HTR-8/SVneo (cell line): Measurements from ENCODE around the gene NAA60.

Source experiments
- DNase-seq: peaks from one replicate; pipeline ENCODE4 v3.0.0; 2011; ENCODE audit warnings: low spot score, mixed read lengths; ENCODE audit not compliant: insufficient read length
- FAIRE-seq: peaks from 2 replicates; lab custom pipeline; 2011; peaks lifted over from hg19 to GRCh38; lab: Jason Lieb, UNC

Gene NAA60

GRCh38 chr16:3443108-3444031 is at the start of gene NAA60, which contains the start of gene ZNF597:
NAA60 (plus strand) TSS chr16:3443680; CDS start chr16:3476228, 32,548 bp downstream.
ZNF597 (minus strand) TSS chr16:3443504; CDS start chr16:3443153, 351 bp downstream.
- FAIRE-seq (no peak), DNase-seq (peak; percentile 74)

- FAIRE-seq (no peak), DNase-seq (no peak)
Observed at GRCh38 chr16:3400446-3400778, 43.1 kb upstream of the NAA60 start.

GRCh38 chr16:3400779-3401688 is 42.4 kb upstream of the NAA60 start, which contains the start of the genes ZNF174 and ZSCAN32:
ZNF174 (plus strand) TSS chr16:3401215; CDS start chr16:3402005, 790 bp downstream.
ZSCAN32 (minus strand) TSS chr16:3401004; CDS start chr16:3397557, 3,447 bp downstream.
- DNase-seq: peak; percentile 99
- peak; percentile 97 for FAIRE-seq

- no peak for FAIRE-seq
- DNase-seq: peak; percentile 10
Observed at GRCh38 chr16:3401719-3402397, 41.6 kb upstream of the NAA60 start.

- DNase-seq (no peak), FAIRE-seq (no peak)
Observed at GRCh38 chr16:3408561-3409197, 34.8 kb upstream of the NAA60 start.

GRCh38 chr16:3413730-3414379 is 29.6 kb upstream of the NAA60 start:
- DNase-seq (no peak), FAIRE-seq (no peak)

- no peak for FAIRE-seq
- no peak for DNase-seq
Observed at GRCh38 chr16:3431779-3432219, 11.7 kb upstream of the NAA60 start.

- FAIRE-seq: no peak
- no peak for DNase-seq
Observed at GRCh38 chr16:3434373-3434772, 9.1 kb upstream of the NAA60 start.

GRCh38 chr16:3439637-3440036 is 3.8 kb upstream of the NAA60 start:
- FAIRE-seq (no peak), DNase-seq (no peak)

GRCh38 chr16:3444032-3444388 is 530 bp downstream of the NAA60 start:
- no peak for FAIRE-seq
- peak; percentile 29 for DNase-seq

- DNase-seq (peak; percentile 30), FAIRE-seq (no peak)
Observed at GRCh38 chr16:3454093-3454492, 10.6 kb downstream of the NAA60 start.

GRCh38 chr16:3454631-3455147 is 11.2 kb downstream of the NAA60 start:
- DNase-seq (no peak), FAIRE-seq (no peak)

- DNase-seq (peak; percentile 95), FAIRE-seq (peak; percentile 86)
Observed at GRCh38 chr16:3457434-3458252, 14.2 kb downstream of the NAA60 start.

GRCh38 chr16:3458278-3458851 is 14.9 kb downstream of the NAA60 start:
- DNase-seq (peak; percentile 33), FAIRE-seq (no peak)

- FAIRE-seq (no peak), DNase-seq (no peak)
Observed at GRCh38 chr16:3458852-3459361, 15.4 kb downstream of the NAA60 start.

GRCh38 chr16:3459401-3460090 is 16.1 kb downstream of the NAA60 start:
- FAIRE-seq (no peak), DNase-seq (no peak)

GRCh38 chr16:3460121-3460520 is 16.6 kb downstream of the NAA60 start:
- no peak for FAIRE-seq
- no peak for DNase-seq
